Loucy (cell line): ENCODE data around the gene SIGLEC10.

Experiments
- H2AFZ ChIP-seq: fragments of 200-600 bp; sonication (generic); 2 replicates; pipeline ENCODE4 v1.6.0; 2016; ENCODE audit warnings: antibody characterized with exemption, mild to moderate bottlenecking, low read length, moderate library complexity
- H3F3A ChIP-seq: fragments of 200-600 bp; 2 replicates; pipeline ENCODE4 v1.6.0; 2016; ENCODE audit warnings: antibody characterized with exemption, low read depth, mild to moderate bottlenecking
- H3K27me3 ChIP-seq: fragments of 200-600 bp; sonication (generic); 2 replicates; pipeline ENCODE4 v1.6.1; 2014; ENCODE audit warnings: low read length, mild to moderate bottlenecking; ENCODE audit not compliant: insufficient read depth, poor library complexity, severe bottlenecking
- H3K36me3 ChIP-seq: fragments of 200-600 bp; sonication (generic); 2 replicates; pipeline ENCODE4 v1.6.1; 2016; ENCODE audit warnings: low read length; ENCODE audit not compliant: insufficient read depth
- H3K4me1 ChIP-seq: fragments of 200-600 bp; sonication (generic); 2 replicates; pipeline ENCODE4 v1.5.1; 2014; ENCODE audit warnings: low read length, mild to moderate bottlenecking; ENCODE audit not compliant: insufficient read depth, poor library complexity, severe bottlenecking
- H3K4me2 ChIP-seq: fragments of 200-600 bp; sonication (generic); 2 replicates; pipeline ENCODE4 v1.6.0; 2014; ENCODE audit warnings: antibody characterized with exemption, low read length, low read depth, mild to moderate bottlenecking; ENCODE audit not compliant: poor library complexity, severe bottlenecking
- H3K4me3 ChIP-seq: fragments of 200-600 bp; sonication (generic); 2 replicates; pipeline ENCODE4 v1.5.1; 2014; ENCODE audit warnings: low read length, mild to moderate bottlenecking, mixed read lengths; ENCODE audit not compliant: poor library complexity, severe bottlenecking
- H3K79me2 ChIP-seq: fragments of 200-600 bp; sonication (generic); 2 replicates; pipeline ENCODE4 v1.6.1; 2014; ENCODE audit warnings: low read length; ENCODE audit not compliant: insufficient read depth
- H3K9ac ChIP-seq: fragments of 200-600 bp; sonication (generic); 2 replicates; pipeline ENCODE4 v1.6.0; 2014; ENCODE audit warnings: mild to moderate bottlenecking, low read depth, low read length, moderate library complexity; ENCODE audit not compliant: poor library complexity, severe bottlenecking
- H3K9me2 ChIP-seq: fragments of 200-600 bp; sonication (generic); replicated peaks from 2 replicates; pipeline ENCODE4 v1.6.1; 2016; ENCODE audit warnings: low read depth, low read length, mixed read lengths
- H3K9me3 ChIP-seq: fragments of 200-600 bp; sonication (generic); 2 replicates; pipeline ENCODE4 v1.6.1; 2014; ENCODE audit warnings: mild to moderate bottlenecking, antibody characterized with exemption, low read length, low read depth; ENCODE audit not compliant: insufficient read depth
- H4K20me1 ChIP-seq: fragments of 200-600 bp; sonication (generic); 2 replicates; pipeline ENCODE4 v1.6.0; 2014; ENCODE audit warnings: antibody characterized with exemption, low read length, mild to moderate bottlenecking; ENCODE audit not compliant: insufficient read depth, poor library complexity, severe bottlenecking
- EZH2phosphoT487 ChIP-seq: fragments of 200-600 bp; IDR thresholded peaks from 2 replicates; pipeline ENCODE4 v1.6.1; 2018; ENCODE audit warnings: antibody characterized with exemption, mild to moderate bottlenecking, moderate library complexity, borderline replicate concordance
- TF ChIP-seq, protein P1 (sequence below): fragments of 200-600 bp; sonication (generic); conservative IDR thresholded peaks from 2 replicates; pipeline ENCODE4 v1.5.1; 2014; ENCODE audit warnings: mild to moderate bottlenecking, antibody characterized with exemption, low read length

The SIGLEC10 gene

DNA sequence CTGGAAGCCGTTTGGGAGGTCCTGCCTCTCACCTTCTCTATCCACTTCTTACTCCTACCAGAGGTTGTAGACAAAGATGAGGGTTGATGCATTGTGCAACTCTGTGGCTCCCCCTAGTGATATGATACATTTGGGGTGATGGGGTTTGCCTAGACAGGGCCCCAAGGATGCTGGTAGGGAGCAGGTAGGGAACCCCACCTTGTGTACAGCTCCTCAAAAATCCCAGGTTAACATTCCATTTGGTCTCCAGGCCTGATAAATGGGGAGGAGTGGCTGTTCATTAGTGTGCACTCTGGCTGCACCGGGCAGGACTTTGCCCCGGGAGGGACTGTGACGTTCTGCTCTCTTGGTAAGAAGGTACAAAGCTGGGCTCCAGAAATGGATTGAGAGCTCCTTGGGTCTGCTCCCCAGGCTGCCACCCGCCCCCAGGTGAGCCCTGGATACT is 21.6 kb upstream of the SIGLEC10 start:
- Histone ChIP-seq H3K9me2 (no peaks in the 10 kb centered on the region), H3K4me3 (no peak overlapping the region), H4K20me1 (no peaks in the 10 kb centered on the region), H3F3A (no peaks in the 10 kb centered on the region), H3K27me3 (no peaks in the 10 kb centered on the region), H3K9ac (no peak overlapping the region), H3K4me2 (no peak overlapping the region), H2AFZ (no peak overlapping the region), H3K9me3 (no peaks in the 10 kb centered on the region), H3K79me2 (no peaks in the 10 kb centered on the region), H3K36me3 (no peaks in the 10 kb centered on the region), H3K4me1 (peaks cover 17% of the 10 kb centered on the region)
- TF ChIP-seq, protein P1, sequence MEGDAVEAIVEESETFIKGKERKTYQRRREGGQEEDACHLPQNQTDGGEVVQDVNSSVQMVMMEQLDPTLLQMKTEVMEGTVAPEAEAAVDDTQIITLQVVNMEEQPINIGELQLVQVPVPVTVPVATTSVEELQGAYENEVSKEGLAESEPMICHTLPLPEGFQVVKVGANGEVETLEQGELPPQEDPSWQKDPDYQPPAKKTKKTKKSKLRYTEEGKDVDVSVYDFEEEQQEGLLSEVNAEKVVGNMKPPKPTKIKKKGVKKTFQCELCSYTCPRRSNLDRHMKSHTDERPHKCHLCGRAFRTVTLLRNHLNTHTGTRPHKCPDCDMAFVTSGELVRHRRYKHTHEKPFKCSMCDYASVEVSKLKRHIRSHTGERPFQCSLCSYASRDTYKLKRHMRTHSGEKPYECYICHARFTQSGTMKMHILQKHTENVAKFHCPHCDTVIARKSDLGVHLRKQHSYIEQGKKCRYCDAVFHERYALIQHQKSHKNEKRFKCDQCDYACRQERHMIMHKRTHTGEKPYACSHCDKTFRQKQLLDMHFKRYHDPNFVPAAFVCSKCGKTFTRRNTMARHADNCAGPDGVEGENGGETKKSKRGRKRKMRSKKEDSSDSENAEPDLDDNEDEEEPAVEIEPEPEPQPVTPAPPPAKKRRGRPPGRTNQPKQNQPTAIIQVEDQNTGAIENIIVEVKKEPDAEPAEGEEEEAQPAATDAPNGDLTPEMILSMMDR, result peak; percentile 79
- no peak for TF ChIP-seq EZH2phosphoT487

DNA sequence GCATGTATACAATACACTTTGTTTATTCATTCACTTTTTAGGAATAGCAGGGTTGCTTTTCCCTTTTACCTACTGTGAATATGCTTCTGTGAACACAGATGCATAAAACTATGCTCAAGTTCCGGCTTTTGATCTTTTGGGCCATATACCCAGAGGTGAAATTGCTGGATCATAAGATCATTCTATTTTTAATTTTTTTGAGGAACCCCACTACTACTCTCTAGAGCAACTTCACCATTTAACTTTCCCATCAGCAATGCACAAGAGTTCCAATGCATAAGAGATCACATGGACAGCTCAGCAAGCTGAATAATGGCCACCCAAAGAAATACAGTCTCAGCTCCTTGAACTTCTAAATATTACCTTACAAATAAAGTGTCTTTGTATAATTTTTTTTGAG is 17.0 kb upstream of the SIGLEC10 start:
- no peaks in the 10 kb centered on the region for H4K20me1 ChIP-seq
- no peaks in the 10 kb centered on the region for H3F3A ChIP-seq
- no peak for TF ChIP-seq EZH2phosphoT487
- TF ChIP-seq, protein P1, result no peak
- no peak overlapping the region for H2AFZ ChIP-seq
- no peaks in the 10 kb centered on the region for H3K27me3 ChIP-seq
- no peak overlapping the region for H3K4me3 ChIP-seq
- H3K4me1 ChIP-seq, result no peaks in the 10 kb centered on the region
- H3K9me3 ChIP-seq, result no peaks in the 10 kb centered on the region
- H3K36me3 ChIP-seq, result no peaks in the 10 kb centered on the region
- no peaks in the 10 kb centered on the region for H3K79me2 ChIP-seq
- no peaks in the 10 kb centered on the region for H3K9me2 ChIP-seq
- H3K4me2 ChIP-seq, result no peak overlapping the region
- no peak overlapping the region for H3K9ac ChIP-seq

DNA sequence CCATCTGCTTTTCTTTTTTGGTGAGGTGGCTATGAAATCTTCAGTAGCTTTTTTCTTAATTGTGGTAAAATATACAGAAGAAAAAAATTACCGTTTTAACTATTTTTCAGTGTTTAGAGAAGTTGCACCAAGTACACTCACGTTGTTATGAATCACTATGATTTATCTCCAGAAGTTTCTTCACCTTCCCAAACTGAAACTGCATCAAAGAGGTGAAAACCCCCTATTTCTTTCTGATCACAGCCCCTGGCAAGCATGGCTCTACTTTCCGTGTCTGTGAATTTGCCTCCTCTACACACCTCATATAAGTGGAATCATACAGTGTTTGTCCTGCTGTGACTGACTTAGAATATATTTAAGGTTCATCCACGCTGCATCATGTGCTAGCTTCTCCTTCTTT is 15.6 kb upstream of the SIGLEC10 start:
- Histone ChIP-seq H3K9ac (no peak overlapping the region), H3K36me3 (no peaks in the 10 kb centered on the region), H3K27me3 (no peaks in the 10 kb centered on the region), H4K20me1 (no peaks in the 10 kb centered on the region), H3F3A (no peaks in the 10 kb centered on the region), H3K4me2 (no peak overlapping the region), H3K79me2 (no peaks in the 10 kb centered on the region), H3K9me2 (no peaks in the 10 kb centered on the region), H3K9me3 (no peaks in the 10 kb centered on the region), H3K4me3 (no peak overlapping the region), H2AFZ (no peak overlapping the region), H3K4me1 (no peaks in the 10 kb centered on the region)
- TF ChIP-seq, protein P1, result no peak
- no peak for TF ChIP-seq EZH2phosphoT487
